ENCODE data around the gene TCL1B.

DNA sequence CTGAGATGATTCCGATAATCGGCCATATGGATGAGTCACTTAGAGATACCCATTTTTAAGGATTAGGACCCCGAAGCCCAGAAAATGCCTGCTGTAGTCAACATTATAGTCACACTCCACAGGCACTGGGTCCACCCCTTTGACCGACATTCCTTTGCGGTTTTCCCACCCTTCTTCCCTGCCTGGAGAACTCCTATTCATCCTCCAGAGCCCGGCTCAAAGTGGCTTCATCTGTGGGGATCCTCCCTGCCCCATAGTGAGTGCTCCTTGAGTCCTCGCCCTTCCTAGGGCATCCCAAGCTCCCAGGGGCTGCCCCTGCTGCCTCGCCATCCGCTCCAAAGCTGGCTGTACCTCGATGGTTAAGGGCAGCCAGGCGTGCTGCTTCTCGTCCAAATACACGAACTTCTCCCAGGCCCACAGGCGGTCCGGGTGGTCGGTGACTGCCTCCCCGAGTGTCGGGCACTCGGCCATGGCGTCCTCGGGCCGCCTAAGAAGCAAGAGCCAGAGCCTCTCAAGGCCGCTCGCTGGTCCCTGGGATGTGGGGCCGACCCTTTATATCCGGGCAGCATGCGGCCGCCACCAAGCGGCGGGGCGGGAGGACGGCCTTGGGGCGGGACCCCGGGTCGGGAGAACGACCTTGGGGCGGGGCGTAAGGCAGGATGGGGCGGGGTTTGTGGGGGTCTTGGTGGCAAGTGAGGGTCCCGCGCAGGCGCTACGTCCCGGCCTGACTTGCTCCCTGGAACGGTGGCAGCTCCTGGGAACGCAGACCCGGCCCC is 27.6 kb downstream of the TCL1B start, which contains the start of gene TCL1A:
- TF ChIP-seq, protein P1, sequence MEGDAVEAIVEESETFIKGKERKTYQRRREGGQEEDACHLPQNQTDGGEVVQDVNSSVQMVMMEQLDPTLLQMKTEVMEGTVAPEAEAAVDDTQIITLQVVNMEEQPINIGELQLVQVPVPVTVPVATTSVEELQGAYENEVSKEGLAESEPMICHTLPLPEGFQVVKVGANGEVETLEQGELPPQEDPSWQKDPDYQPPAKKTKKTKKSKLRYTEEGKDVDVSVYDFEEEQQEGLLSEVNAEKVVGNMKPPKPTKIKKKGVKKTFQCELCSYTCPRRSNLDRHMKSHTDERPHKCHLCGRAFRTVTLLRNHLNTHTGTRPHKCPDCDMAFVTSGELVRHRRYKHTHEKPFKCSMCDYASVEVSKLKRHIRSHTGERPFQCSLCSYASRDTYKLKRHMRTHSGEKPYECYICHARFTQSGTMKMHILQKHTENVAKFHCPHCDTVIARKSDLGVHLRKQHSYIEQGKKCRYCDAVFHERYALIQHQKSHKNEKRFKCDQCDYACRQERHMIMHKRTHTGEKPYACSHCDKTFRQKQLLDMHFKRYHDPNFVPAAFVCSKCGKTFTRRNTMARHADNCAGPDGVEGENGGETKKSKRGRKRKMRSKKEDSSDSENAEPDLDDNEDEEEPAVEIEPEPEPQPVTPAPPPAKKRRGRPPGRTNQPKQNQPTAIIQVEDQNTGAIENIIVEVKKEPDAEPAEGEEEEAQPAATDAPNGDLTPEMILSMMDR (IDR thresholded peaks at IDR 0.05) = no peak
- no peak for TF ChIP-seq EP300 (IDR thresholded peaks at IDR 0.05)
- TF ChIP-seq POLR2A (IDR thresholded peaks at IDR 0.05) = no peak
